Measurements from ENCODE around the gene PITPNM3.

Gene PITPNM3

GRCh38 chr17:6502142-6502541 lies 54.2 kb downstream of the PITPNM3 start:
- no peak for TF ChIP-seq POLR2A (IDR thresholded peaks at IDR 0.05; ENCODE audit: low read depth, low read length)
- no peak for DNase-seq (ENCODE audit: insufficient read length, low spot score)
- FAIRE-seq, result no peak

DNA sequence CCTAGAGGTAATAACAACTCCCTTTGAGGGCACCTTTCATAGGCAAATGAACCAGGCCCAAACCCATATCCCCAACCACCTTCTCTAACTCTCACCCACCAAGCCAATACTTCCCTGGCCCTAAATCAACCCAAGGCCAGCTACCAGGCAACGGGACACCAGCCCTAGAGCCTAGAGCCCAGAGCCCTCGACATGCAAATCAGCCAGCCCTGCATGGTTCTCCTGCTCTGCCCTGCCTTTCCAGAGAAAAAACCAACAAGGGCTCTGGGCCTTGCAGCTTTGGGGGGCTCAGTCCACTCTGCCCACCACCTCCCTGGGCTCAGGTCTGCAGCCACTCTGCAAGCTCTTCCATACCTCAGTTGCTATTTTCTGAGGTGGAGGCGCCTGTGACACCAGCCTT lies 55.0 kb downstream of the PITPNM3 start:
- TF ChIP-seq POLR2A (IDR thresholded peaks at IDR 0.05; ENCODE audit: low read depth, low read length), result no peak
- FAIRE-seq (no peak), DNase-seq (ENCODE audit: insufficient read length, low spot score) (no peak)

DNA sequence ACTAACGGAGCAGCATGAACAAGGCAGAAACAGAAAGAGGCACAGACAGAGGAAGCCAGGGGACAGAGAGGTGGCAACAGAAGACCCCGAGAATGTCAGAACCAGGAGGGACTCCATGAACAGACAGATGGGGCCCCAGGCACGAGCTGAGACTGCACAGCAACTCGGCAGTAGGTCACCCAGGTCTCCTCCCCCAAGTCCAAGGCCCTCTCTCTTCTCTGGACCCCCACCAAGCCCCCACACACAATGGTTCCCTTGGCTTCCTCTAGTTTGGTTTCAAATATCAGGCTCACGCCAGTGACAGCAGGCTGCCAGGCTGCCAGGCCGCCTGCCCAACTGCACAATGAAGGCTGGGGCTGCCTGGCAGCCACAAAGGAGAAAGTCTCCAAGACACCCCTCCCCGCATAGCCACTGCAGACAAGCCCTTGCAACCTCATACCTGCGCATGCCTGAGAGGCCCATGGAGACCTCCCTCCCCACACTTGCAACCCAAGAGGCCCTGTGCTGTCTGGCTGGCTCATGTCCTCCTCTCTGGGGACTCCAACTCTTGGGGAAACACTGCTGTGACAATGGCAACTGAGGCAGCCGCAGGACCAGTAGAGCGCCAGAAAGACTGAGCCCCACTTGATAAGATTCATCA lies 57.3 kb downstream of the PITPNM3 start:
- DNase-seq (ENCODE audit: insufficient read length, low spot score) (no peak), FAIRE-seq (no peak)
- no peak for TF ChIP-seq POLR2A (IDR thresholded peaks at IDR 0.05; ENCODE audit: low read depth, low read length)

DNA sequence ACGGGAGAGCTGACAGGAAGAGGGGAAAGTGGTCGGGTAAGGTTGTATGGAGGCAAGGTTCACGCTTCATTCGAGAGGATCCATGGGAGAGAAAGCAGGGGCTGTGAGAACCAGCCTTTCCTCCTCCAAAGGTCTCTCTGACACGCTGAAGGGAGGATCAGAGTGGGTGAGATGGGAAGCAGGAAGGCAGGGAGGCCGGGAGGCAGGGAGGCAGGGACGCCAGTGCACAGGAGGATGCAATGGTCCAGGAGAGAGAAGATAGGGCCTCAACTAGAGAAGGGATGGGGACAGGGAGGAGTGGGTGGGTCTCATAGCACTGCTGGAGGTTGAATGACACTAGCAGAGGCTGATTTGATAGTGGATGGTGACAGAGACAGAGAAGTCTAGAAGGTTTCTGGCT lies 58.0 kb downstream of the PITPNM3 start:
- FAIRE-seq (no peak), DNase-seq (ENCODE audit: insufficient read length, low spot score) (no peak)
- no peak for TF ChIP-seq POLR2A (IDR thresholded peaks at IDR 0.05; ENCODE audit: low read depth, low read length)

GRCh38 chr17:6497496-6498221 lies 58.7 kb downstream of the PITPNM3 start:
- no peak for TF ChIP-seq POLR2A (IDR thresholded peaks at IDR 0.05; ENCODE audit: low read depth, low read length)
- FAIRE-seq (no peak), DNase-seq (ENCODE audit: insufficient read length, low spot score) (no peak)

DNA sequence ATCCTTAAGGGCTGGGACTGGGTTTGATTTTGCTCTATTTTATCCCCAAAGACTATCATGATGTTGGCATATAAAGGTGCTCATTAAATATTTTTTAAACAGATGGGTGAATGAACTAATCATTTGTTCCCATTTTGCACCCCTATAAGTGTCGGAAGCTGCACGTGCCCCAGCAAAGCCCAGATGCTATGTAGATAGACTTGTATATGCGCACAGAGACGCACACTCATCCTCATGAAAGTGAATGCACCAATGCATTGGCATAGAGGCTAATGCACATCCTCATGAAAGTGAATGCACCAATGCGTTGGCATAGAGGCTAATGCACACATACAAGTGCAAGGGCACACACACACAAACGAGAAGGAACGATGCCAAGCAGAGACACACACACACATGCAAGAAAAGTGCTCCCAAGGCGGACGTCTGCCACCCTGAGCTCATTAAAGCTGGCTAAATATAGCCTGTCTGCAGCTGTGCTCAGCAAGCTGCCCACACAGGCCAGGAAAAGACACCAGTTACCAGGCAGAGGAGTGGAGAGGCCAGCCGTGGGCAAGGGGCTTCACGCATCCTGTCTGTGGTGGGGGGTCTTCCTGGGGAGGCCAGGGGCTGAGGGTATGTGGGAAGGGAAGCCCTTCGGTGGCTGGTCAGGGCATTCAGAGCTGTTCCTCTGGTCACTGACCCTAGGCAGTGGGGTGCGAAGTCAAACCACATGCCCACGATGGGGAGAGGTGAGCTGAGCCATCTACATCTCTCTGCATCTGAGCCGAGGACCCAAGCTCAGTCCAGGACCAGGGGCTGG lies 59.5 kb downstream of the PITPNM3 start:
- TF ChIP-seq POLR2A (IDR thresholded peaks at IDR 0.05; ENCODE audit: low read depth, low read length), result no peak

GRCh38 chr17:6496116-6496481 lies 60.3 kb downstream of the PITPNM3 start:
- FAIRE-seq, result no peak
- DNase-seq (ENCODE audit: insufficient read length, low spot score), result no peak
- no peak for TF ChIP-seq POLR2A (IDR thresholded peaks at IDR 0.05; ENCODE audit: low read depth, low read length)

More for the DNA sequence above, 59.5 kb downstream of the PITPNM3 start:
- FAIRE-seq, result no peak
- no peak for DNase-seq (ENCODE audit: insufficient read length, low spot score)

DNA sequence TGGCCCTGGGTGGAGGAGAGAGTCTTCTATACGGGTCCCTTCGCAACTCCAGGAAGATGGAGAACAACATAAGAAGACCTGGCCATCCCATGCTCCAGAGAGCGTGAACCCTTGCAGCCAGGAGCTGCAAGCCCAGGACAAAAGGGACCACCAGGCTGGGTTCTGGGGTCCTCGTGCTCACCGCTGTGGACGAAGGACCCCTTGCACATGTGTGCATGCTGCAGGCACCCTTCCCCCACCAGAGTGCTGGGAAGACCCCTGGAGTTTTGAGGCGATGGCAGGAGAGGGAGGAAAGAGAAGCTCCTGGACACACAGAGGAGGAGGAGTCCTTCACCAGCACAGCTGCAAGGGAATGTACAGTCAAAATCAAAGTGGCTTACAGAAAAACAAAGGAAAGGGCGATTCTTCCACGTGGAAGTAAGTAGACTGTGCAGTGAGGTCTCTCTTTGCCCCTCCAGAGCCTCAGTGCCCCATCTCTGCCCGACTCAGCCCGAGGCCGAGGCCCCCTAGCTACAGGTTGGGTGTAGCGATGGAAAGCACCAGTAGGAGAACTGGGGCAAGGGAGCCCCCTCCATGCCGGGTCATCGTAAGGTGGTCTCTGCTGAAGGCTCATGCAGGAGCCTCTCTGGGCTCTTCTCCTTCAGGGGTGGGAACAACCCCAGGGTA lies 60.8 kb downstream of the PITPNM3 start:
- DNase-seq (ENCODE audit: insufficient read length, low spot score) (no peak), FAIRE-seq (no peak)
- no peak for TF ChIP-seq POLR2A (IDR thresholded peaks at IDR 0.05; ENCODE audit: low read depth, low read length)

- no peak for DNase-seq (ENCODE audit: insufficient read length, low spot score)
- FAIRE-seq, result no peak
These were observed 62.0 kb downstream of the PITPNM3 start for GRCh38 chr17:6494239-6494941.

DNA sequence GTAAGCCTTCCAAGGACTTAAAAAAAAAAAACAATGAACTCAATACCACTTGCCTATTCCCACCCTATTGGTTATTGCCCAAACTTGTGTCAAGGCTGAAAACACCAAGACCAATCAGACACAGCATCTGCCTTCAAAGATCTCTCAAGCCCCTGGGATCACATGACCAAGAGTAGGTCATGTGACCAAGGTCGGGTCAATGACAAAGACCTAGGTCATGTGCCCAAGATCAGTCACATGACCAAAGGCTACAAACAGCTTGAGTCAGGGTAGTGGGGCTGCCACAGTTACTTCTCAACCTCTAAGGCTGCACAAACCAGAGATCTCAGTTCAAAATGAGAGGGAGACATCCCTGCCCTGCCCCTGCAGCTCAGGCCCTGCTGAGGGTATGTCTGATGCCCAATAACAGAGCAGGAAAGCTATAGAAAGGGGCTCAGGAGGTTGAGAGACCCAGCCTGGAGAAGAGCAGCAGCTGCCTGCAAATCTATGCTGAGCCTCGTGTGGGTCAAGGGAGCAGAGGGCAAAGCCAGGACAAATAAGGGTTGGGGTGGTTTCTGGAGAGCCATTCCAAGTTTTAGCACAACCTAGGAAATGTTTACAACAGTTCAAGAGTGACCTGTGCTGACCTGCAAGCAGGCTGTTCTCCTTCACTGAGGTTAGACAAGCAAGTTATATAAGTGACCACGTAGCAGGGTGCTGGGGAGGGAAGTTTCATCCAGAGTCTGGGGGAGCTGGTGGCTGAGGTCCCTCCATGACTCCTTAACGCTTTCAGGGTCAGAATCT lies 63.3 kb downstream of the PITPNM3 start:
- FAIRE-seq, result no peak
- DNase-seq (ENCODE audit: insufficient read length, low spot score), result no peak
- no peak for TF ChIP-seq POLR2A (IDR thresholded peaks at IDR 0.05; ENCODE audit: low read depth, low read length)

More at GRCh38 chr17:6494239-6494941, 62.0 kb downstream of the PITPNM3 start:
- no peak for TF ChIP-seq POLR2A (IDR thresholded peaks at IDR 0.05; ENCODE audit: low read depth, low read length)

DNA sequence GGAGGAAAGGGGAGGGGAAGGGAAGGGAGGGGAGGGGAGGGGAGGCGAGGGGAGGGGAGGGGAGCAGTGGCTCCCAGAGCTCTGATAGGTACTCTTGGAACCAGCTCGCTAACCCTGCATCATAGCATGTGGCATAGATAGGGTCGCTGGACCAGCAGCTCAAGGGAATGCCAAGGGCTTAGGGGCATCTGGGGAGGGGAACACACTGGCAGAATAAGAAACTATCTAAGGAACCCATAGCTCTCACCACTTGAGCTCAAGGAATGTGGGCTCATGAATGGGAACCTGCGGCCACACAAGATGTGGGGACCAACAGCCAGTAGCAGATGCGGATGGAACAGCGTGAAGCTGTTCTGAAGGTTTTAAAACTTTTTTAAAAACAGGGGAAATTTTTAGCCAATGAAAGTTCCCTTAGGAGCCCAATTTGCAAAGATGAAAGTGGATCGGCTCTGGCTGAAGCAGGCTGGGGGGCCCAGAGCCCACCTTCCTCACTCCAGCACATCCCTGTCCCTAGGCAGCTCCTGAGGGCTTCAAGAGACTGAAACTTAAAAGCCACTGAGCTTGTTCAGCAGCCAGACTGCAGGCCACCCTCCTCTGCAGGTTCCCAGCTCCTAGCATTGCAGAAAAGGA lies 65.2 kb downstream of the PITPNM3 start:
- DNase-seq (ENCODE audit: insufficient read length, low spot score), result no peak
- FAIRE-seq, result no peak
- no peak for TF ChIP-seq POLR2A (IDR thresholded peaks at IDR 0.05; ENCODE audit: low read depth, low read length)

GRCh38 chr17:6489016-6489550 lies 67.3 kb downstream of the PITPNM3 start:
- no peak for DNase-seq (ENCODE audit: insufficient read length, low spot score)
- no peak for TF ChIP-seq POLR2A (IDR thresholded peaks at IDR 0.05; ENCODE audit: low read depth, low read length)
- no peak for FAIRE-seq

All from H54 (cell line).